ENCODE results near the gene PTBP3. TPM values are rescaled to one million over a fixed set of nuclear protein-coding genes. Genes with fewer than 3 reads are reported as not detected.

Gene PTBP3
- polyA plus RNA-seq, 1 donor from 2014 or later: 36.1 TPM

- Histone ChIP-seq H3K27ac (ENCODE audit: low read length) (no peak overlapping the region), H3F3A (ENCODE audit: insufficient read depth, low read length, poor library complexity, severe bottlenecking) (no peaks in the 10 kb centered on the region), H3K9me3 (ENCODE audit: low read length) (no peaks in the 10 kb centered on the region), H3K4me2 (ENCODE audit: low read length) (no peak overlapping the region), H3K27me3 (ENCODE audit: insufficient read depth, low read depth, low read length) (no peaks in the 10 kb centered on the region), H4K20me1 (ENCODE audit: insufficient read depth) (no peaks in the 10 kb centered on the region), H2AFZ (ENCODE audit: low read depth, low read length) (no peak overlapping the region), H3K4me3 (ENCODE audit: low read length) (no peak overlapping the region), H3K36me3 (ENCODE audit: insufficient read depth, low read length) (no peaks in the 10 kb centered on the region), H3K9ac (ENCODE audit: low read length) (no peak overlapping the region), H3K9me2 (ENCODE audit: insufficient read depth, low read length) (no peaks in the 10 kb centered on the region), H3K79me2 (replicated peaks; ENCODE audit: insufficient read depth, low read length) (no peaks in the 10 kb centered on the region)
- TF ChIP-seq SMC3 (conservative IDR thresholded peaks at IDR 0.05; ENCODE audit: poor library complexity) (no peak), POLR2AphosphoS5 (IDR thresholded peaks at IDR 0.05) (no peak), TAF1 (IDR thresholded peaks at IDR 0.05; ENCODE audit: low read depth) (no peak), EP300 (conservative IDR thresholded peaks at IDR 0.05; ENCODE audit: poor library complexity, severe bottlenecking) (no peak), RAD21 (conservative IDR thresholded peaks at IDR 0.05) (no peak), MXI1 (conservative IDR thresholded peaks at IDR 0.05; ENCODE audit: poor library complexity, severe bottlenecking) (no peak)
- TF ChIP-seq, protein P1, sequence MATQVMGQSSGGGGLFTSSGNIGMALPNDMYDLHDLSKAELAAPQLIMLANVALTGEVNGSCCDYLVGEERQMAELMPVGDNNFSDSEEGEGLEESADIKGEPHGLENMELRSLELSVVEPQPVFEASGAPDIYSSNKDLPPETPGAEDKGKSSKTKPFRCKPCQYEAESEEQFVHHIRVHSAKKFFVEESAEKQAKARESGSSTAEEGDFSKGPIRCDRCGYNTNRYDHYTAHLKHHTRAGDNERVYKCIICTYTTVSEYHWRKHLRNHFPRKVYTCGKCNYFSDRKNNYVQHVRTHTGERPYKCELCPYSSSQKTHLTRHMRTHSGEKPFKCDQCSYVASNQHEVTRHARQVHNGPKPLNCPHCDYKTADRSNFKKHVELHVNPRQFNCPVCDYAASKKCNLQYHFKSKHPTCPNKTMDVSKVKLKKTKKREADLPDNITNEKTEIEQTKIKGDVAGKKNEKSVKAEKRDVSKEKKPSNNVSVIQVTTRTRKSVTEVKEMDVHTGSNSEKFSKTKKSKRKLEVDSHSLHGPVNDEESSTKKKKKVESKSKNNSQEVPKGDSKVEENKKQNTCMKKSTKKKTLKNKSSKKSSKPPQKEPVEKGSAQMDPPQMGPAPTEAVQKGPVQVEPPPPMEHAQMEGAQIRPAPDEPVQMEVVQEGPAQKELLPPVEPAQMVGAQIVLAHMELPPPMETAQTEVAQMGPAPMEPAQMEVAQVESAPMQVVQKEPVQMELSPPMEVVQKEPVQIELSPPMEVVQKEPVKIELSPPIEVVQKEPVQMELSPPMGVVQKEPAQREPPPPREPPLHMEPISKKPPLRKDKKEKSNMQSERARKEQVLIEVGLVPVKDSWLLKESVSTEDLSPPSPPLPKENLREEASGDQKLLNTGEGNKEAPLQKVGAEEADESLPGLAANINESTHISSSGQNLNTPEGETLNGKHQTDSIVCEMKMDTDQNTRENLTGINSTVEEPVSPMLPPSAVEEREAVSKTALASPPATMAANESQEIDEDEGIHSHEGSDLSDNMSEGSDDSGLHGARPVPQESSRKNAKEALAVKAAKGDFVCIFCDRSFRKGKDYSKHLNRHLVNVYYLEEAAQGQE (IDR thresholded peaks at IDR 0.05; ENCODE audit: borderline replicate concordance): no peak
Observed at GRCh38 chr9:112239708-112240107, 93.7 kb downstream of the PTBP3 start.

- no peak overlapping the region for H3K4me3 ChIP-seq (ENCODE audit: low read length)
- no peaks in the 10 kb centered on the region for H3K79me2 ChIP-seq (replicated peaks; ENCODE audit: insufficient read depth, low read length)
- no peak overlapping the region for H2AFZ ChIP-seq (ENCODE audit: low read depth, low read length)
Observed at GRCh38 chr9:112239284-112239683, 94.1 kb downstream of the PTBP3 start.

DNA sequence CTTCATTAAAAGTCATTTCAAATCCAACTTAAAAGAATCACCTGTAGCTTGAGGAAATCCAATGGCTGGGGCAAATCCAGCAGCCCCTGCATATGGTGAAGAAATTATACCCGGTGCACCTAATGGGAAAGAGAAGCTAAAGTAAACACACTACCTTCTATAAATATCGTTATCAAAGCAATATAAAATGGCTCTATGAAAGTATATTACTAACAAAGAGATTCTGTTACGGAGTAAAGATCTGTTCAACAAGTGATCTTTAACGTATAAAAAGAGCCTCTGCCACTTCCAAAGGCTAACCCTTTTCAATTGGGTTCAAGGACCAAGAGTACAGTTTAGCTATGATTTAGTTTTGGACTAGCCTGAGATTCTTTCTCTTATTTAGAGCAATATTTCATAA lies 98.6 kb downstream of the PTBP3 start:
- Histone ChIP-seq H3F3A (ENCODE audit: insufficient read depth, low read length, poor library complexity, severe bottlenecking) (no peaks in the 10 kb centered on the region), H3K27ac (ENCODE audit: low read length) (no peak overlapping the region)
- no peak for TF ChIP-seq EP300 (conservative IDR thresholded peaks at IDR 0.05; ENCODE audit: poor library complexity, severe bottlenecking)

More at GRCh38 chr9:112239284-112239683, 94.1 kb downstream of the PTBP3 start:
- Histone ChIP-seq H4K20me1 (ENCODE audit: insufficient read depth) (no peaks in the 10 kb centered on the region), H3K9me3 (ENCODE audit: low read length) (no peaks in the 10 kb centered on the region), H3F3A (ENCODE audit: insufficient read depth, low read length, poor library complexity, severe bottlenecking) (no peaks in the 10 kb centered on the region), H3K27me3 (ENCODE audit: insufficient read depth, low read depth, low read length) (no peaks in the 10 kb centered on the region), H3K4me2 (ENCODE audit: low read length) (no peak overlapping the region), H3K36me3 (ENCODE audit: insufficient read depth, low read length) (no peaks in the 10 kb centered on the region), H3K9ac (ENCODE audit: low read length) (no peak overlapping the region), H3K9me2 (ENCODE audit: insufficient read depth, low read length) (no peaks in the 10 kb centered on the region), H3K27ac (ENCODE audit: low read length) (no peak overlapping the region)
- no peak for TF ChIP-seq SMC3 (conservative IDR thresholded peaks at IDR 0.05; ENCODE audit: poor library complexity)

GRCh38 chr9:112233769-112234168 lies 99.7 kb downstream of the PTBP3 start:
- Histone ChIP-seq H3K36me3 (ENCODE audit: insufficient read depth, low read length) (no peaks in the 10 kb centered on the region), H3K27me3 (ENCODE audit: insufficient read depth, low read depth, low read length) (no peaks in the 10 kb centered on the region), H3F3A (ENCODE audit: insufficient read depth, low read length, poor library complexity, severe bottlenecking) (no peaks in the 10 kb centered on the region), H3K9me2 (ENCODE audit: insufficient read depth, low read length) (no peaks in the 10 kb centered on the region), H2AFZ (ENCODE audit: low read depth, low read length) (no peak overlapping the region), H3K4me3 (ENCODE audit: low read length) (no peak overlapping the region), H3K79me2 (replicated peaks; ENCODE audit: insufficient read depth, low read length) (no peaks in the 10 kb centered on the region), H3K27ac (ENCODE audit: low read length) (no peak overlapping the region), H3K4me2 (ENCODE audit: low read length) (no peak overlapping the region), H4K20me1 (ENCODE audit: insufficient read depth) (no peaks in the 10 kb centered on the region), H3K9me3 (ENCODE audit: low read length) (no peaks in the 10 kb centered on the region), H3K9ac (ENCODE audit: low read length) (no peak overlapping the region)
- TF ChIP-seq RAD21 (conservative IDR thresholded peaks at IDR 0.05) (no peak), SMC3 (conservative IDR thresholded peaks at IDR 0.05; ENCODE audit: poor library complexity) (no peak), EZH2 (IDR thresholded peaks at IDR 0.05; ENCODE audit: borderline replicate concordance, insufficient read depth, low read length, poor library complexity, severe bottlenecking) (no peak), CTCF (IDR thresholded peaks at IDR 0.05; ENCODE audit: poor library complexity, severe bottlenecking) (no peak)
- TF ChIP-seq, protein P1 (IDR thresholded peaks at IDR 0.05; ENCODE audit: borderline replicate concordance): no peak

More for the DNA sequence above, 98.6 kb downstream of the PTBP3 start:
- Histone ChIP-seq H3K79me2 (replicated peaks; ENCODE audit: insufficient read depth, low read length) (no peaks in the 10 kb centered on the region), H2AFZ (ENCODE audit: low read depth, low read length) (no peak overlapping the region), H3K9me3 (ENCODE audit: low read length) (no peaks in the 10 kb centered on the region), H3K9ac (ENCODE audit: low read length) (no peak overlapping the region), H3K9me2 (ENCODE audit: insufficient read depth, low read length) (no peaks in the 10 kb centered on the region), H3K27me3 (ENCODE audit: insufficient read depth, low read depth, low read length) (no peaks in the 10 kb centered on the region), H3K36me3 (ENCODE audit: insufficient read depth, low read length) (no peaks in the 10 kb centered on the region), H3K4me2 (ENCODE audit: low read length) (no peak overlapping the region), H3K4me3 (ENCODE audit: low read length) (no peak overlapping the region), H4K20me1 (ENCODE audit: insufficient read depth) (no peaks in the 10 kb centered on the region)

Data from neural cell (in vitro differentiated cells).